ENCODE measurements around the gene ZNF672.
A peak's percentile ranks its signal among the peaks of the same experiment; 100 is the strongest.
"Not testable (repeated sequence)": the region's sequence is repeated elsewhere in the genome, so short reads cannot be mapped to it uniquely, and the experiment has no call there.

ZNF672 gene

GRCh38 chr1:248837781-248838356, at the start of gene ZNF672:
Gene ZNF672 (plus strand): TSS chr1:248838224. CDS start chr1:248847275, 9,051 bp downstream.
- H3K4me3 ChIP-seq (ENCODE audit: low read length): peak within 1 kb of the TSS; percentile 86
- no peak for TF ChIP-seq CTCF (conservative IDR thresholded peaks at IDR 0.05; ENCODE audit: low read length)
- DNase-seq (ENCODE audit: low read depth): peak; percentile 98

DNA sequence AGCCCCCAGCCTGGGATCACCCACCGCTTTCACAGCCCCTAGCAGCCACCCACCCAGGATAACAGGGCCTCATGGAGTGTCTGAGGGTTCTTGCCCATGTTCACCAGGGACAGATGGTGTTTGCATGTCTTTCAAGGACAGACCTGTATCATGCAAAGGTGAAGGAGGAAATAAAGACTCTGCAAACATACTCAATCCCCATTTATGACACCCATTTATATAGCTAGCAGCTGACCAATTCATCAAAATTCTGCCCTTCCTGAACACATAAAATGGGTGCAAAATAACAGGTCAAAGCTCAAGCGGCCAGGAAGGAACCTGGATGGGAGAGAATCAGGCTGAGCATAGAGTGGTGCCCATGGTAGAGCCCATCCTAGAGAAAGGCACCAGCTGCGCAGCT, 49.7 kb upstream of the ZNF672 start:
- no peak for DNase-seq (ENCODE audit: low read depth)
- TF ChIP-seq CTCF (conservative IDR thresholded peaks at IDR 0.05; ENCODE audit: low read length): no peak
- no peak overlapping the region for H3K4me3 ChIP-seq (ENCODE audit: low read length)

DNA sequence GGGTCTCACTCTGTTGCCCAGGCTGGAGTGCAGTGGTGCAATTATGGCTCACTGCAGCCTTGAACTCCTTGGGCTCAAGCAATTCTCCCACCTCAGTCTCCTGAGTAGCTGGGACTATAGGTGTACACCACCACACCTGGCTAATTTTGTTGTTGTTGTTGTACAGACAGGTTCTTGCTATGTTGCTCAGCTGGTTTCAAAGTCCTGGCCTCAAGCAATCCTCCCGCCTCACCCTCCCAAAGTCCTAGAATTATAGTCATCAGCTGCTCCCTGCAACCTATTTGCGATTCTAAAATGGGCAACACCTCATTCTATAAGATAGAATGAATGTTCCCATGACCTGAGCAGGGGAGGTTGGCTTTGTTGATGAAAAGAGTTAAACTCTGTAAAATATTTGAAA, 48.7 kb upstream of the ZNF672 start:
- DNase-seq (ENCODE audit: low read depth); H3K4me3 ChIP-seq (ENCODE audit: low read length): not testable (repeated sequence)

DNA sequence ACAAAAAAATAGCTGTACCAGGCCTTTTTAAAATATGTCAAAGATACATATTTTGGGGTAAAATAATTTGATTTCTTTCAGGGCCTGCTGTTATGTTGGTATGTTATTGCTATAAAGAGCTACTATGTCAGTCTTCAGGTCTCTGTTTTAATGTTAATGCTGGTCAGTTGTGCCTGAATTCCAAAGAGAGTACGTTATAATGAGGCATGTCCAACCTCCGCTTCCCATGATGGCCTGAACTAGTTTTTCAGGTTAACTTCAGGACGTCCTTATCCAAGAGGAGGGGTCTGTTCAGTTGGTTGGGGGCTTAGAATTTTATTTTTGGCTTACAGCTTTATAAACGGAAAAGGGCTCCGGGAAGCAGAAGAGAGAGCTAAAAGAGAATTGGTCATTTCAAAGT, 47.6 kb upstream of the ZNF672 start:
- no peak overlapping the region for H3K4me3 ChIP-seq (ENCODE audit: low read length)
- DNase-seq (ENCODE audit: low read depth): no peak
- TF ChIP-seq CTCF (conservative IDR thresholded peaks at IDR 0.05; ENCODE audit: low read length): no peak

DNA sequence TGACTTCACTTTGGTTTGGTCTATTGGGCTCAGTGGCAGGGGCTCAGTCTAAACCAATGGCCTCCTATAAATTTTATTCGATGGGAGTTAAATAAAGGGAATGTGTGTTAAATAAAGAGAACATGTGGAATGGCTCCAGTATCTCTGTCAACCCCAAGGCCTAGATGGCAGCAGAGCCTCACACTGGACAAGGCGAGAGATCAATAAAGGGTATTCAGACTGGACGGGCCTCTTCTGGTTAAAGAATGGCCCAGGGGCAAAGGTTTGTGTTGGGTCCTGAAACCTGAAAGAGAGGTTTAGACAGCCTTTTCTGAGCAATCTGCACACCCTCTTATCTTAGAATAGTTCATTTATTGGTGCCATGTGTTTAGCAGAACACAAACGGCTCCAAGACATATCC, 47.0 kb upstream of the ZNF672 start:
- TF ChIP-seq CTCF (conservative IDR thresholded peaks at IDR 0.05; ENCODE audit: low read length): no peak
- no peak for DNase-seq (ENCODE audit: low read depth)
- H3K4me3 ChIP-seq (ENCODE audit: low read length): no peak overlapping the region

DNA sequence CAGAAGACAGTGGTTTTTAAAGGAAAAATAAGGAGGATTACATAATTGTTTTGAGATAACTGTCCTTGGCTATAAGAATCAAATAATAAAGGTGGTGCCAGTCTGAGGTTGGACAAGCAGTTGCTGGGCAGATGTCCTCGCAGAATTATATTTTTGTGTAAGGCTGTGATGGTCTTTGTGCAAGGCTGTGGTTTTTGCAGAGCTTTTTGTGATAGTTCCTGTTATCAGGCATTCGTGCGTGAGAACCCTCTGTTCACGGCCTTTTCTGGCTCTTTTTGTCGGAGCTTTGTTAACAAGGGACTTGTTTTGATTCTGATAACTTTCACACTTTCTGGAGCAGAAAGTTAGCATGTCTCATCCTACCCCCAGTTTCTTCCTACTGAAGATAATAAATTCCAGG, 45.7 kb upstream of the ZNF672 start:
- no peak for DNase-seq (ENCODE audit: low read depth)
- no peak for TF ChIP-seq CTCF (conservative IDR thresholded peaks at IDR 0.05; ENCODE audit: low read length)

GRCh38 chr1:248793592-248793991, 44.4 kb upstream of the ZNF672 start:
- no peak for TF ChIP-seq CTCF (conservative IDR thresholded peaks at IDR 0.05; ENCODE audit: low read length)
- no peak overlapping the region for H3K4me3 ChIP-seq (ENCODE audit: low read length)
- no peak for DNase-seq (ENCODE audit: low read depth)

More for the DNA sequence above, 45.7 kb upstream of the ZNF672 start:
- no peak overlapping the region for H3K4me3 ChIP-seq (ENCODE audit: low read length)

- not testable (repeated sequence) for H3K4me3 ChIP-seq (ENCODE audit: low read length); DNase-seq (ENCODE audit: low read depth)
Measured at GRCh38 chr1:248794663-248795062, 43.4 kb upstream of the ZNF672 start.

Data from AG10803 (cell line).